ENCODE results near the gene ZSWIM9.

DNA sequence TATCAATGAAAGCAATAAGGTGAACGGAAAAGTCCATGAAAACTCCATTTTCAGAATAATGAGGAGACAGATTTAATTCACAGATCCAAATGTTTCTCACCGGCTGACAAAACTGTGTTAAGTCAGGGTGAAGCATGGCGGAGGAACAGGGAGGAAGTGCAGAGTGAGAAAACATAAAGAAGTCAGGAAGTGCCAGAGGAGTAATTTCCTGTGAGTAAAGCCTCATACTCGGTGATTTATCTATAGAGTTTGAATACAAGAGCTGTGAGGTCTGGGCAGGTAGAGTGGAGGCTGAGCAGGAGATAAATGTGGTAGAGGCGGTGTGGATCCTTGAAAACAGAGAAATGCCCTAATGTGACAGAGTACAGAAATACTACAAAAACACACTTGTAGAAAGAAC is 73.8 kb downstream of the ZSWIM9 start:
- TF ChIP-seq, protein P1, sequence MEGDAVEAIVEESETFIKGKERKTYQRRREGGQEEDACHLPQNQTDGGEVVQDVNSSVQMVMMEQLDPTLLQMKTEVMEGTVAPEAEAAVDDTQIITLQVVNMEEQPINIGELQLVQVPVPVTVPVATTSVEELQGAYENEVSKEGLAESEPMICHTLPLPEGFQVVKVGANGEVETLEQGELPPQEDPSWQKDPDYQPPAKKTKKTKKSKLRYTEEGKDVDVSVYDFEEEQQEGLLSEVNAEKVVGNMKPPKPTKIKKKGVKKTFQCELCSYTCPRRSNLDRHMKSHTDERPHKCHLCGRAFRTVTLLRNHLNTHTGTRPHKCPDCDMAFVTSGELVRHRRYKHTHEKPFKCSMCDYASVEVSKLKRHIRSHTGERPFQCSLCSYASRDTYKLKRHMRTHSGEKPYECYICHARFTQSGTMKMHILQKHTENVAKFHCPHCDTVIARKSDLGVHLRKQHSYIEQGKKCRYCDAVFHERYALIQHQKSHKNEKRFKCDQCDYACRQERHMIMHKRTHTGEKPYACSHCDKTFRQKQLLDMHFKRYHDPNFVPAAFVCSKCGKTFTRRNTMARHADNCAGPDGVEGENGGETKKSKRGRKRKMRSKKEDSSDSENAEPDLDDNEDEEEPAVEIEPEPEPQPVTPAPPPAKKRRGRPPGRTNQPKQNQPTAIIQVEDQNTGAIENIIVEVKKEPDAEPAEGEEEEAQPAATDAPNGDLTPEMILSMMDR (IDR thresholded peaks at IDR 0.05): no peak
- TF ChIP-seq POLR2A (IDR thresholded peaks at IDR 0.05): no peak

Data from heart left ventricle (tissue), 13 donors.